Panc1 (cell line): ENCODE measurements around the gene PGLYRP2. TPM values are rescaled to one million over a fixed set of nuclear protein-coding genes. Genes with fewer than 3 reads are reported as not detected.

Experiments
- ATAC-seq: fragments of 200-7000 bp; cut with Tn5 transposase; 2 replicates; pipeline ENCODE4 v1.9.1; 2020; ENCODE audit warnings: mild to moderate bottlenecking, moderate library complexity
- BruUV-seq: library from RNA; stranded (reverse); fragments of 400-500 nt; replicated peaks from 2 replicates; lab custom pipeline; 2021; lab: Mats Ljungman, UMichigan
- CTCF ChIA-PET: fragments of 300-600 bp; sonication (Branson Sonifier 250); formaldehyde crosslinking; loops from one replicate; lab custom pipeline; 2022; ENCODE audit warnings: antibody characterized with exemption; lab: Charles Lee
- POLR2A ChIA-PET: fragments of 300-600 bp; sonication (Branson Sonifier 250); formaldehyde crosslinking; loops from one replicate; lab custom pipeline; 2022; ENCODE audit warnings: antibody characterized with exemption; lab: Charles Lee
- DNase-seq: peaks from one replicate; pipeline ENCODE4 v3.0.0-alpha.2; 2010; ENCODE audit warnings: low read depth, low spot score
- H3K27ac ChIP-seq: 2 replicates; pipeline ENCODE4 v1.5.1; 2011; ENCODE audit warnings: mild to moderate bottlenecking, low read length, inconsistent platforms
- H3K27me3 ChIP-seq: fragments of 200-500 bp; sonication (Bioruptor generic); 2 replicates; pipeline ENCODE4 v1.6.0; 2014; ENCODE audit warnings: low read length, inconsistent platforms; ENCODE audit not compliant: control insufficient read depth, insufficient read depth
- H3K36me3 ChIP-seq: fragments of 200-500 bp; sonication (Bioruptor generic); 2 replicates; pipeline ENCODE4 v1.5.1; 2014; ENCODE audit warnings: inconsistent platforms, mild to moderate bottlenecking, low read length, moderate library complexity; ENCODE audit not compliant: control insufficient read depth, insufficient read depth
- H3K4me1 ChIP-seq: 2 replicates; pipeline ENCODE4 v1.5.1; 2011; ENCODE audit warnings: inconsistent platforms, mild to moderate bottlenecking, low read length, moderate library complexity; ENCODE audit not compliant: control insufficient read depth, insufficient read depth
- H3K4me3 ChIP-seq, 2 experiments: 2 replicates each; pipeline ENCODE4 v1.5.1; 2011 to 2012; ENCODE audit warnings: low read depth in 2 of 2, low read length in 2 of 2, mild to moderate bottlenecking in 2 of 2, inconsistent platforms in 1 of 2, moderate library complexity in 1 of 2
- H3K9me3 ChIP-seq: fragments of 200-500 bp; sonication (Bioruptor generic); 2 replicates; pipeline ENCODE4 v1.5.1; 2014; ENCODE audit warnings: low read depth, mild to moderate bottlenecking, inconsistent platforms, low read length, moderate library complexity; ENCODE audit not compliant: control insufficient read depth, insufficient read depth
- POLR2AphosphoS5 ChIP-seq: IDR thresholded peaks from 2 replicates; pipeline ENCODE4 v1.6.1; 2012; ENCODE audit warnings: mild to moderate bottlenecking, low read depth, low read length, moderate library complexity
- SIN3A ChIP-seq: IDR thresholded peaks from 2 replicates; pipeline ENCODE4 v1.6.1; 2012; ENCODE audit warnings: low read depth, mild to moderate bottlenecking, low read length, moderate library complexity, borderline replicate concordance; ENCODE audit not compliant: insufficient read depth
- TCF7L2 ChIP-seq: IDR thresholded peaks from 2 replicates; pipeline ENCODE4 v1.6.1; 2011; ENCODE audit warnings: mild to moderate bottlenecking, low read depth, low read length, inconsistent platforms
- in situ Hi-C: cut with HindIII; loops from 2 replicates; pipeline ENCODE4 v1.10.0; 2016; ENCODE audit warnings: low sequenced_read_pairs, low pct_unique_long_range_greater_than_20kb
- intact Hi-C: fragments of 100-400 bp; cut with micrococcal nuclease; formaldehyde crosslinking; loops from one replicate; pipeline ENCODE4 v1.10.0; 2022; ENCODE audit not compliant: unreplicated experiment
- total RNA-seq: library from RNA; stranded (reverse); gene quantifications from one replicate; pipeline ENCODE4 v1.2.1, GENCODE V29; 2021; ENCODE audit not compliant: unreplicated experiment
- TF ChIP-seq, protein P1 (sequence below), 2 experiments: IDR thresholded peaks; 2 replicates each; pipeline ENCODE4 v1.6.1; 2011 to 2012; ENCODE audit warnings: low read depth in 2 of 2, control low read depth in 1 of 2, low read length in 1 of 2, mild to moderate bottlenecking in 1 of 2, moderate library complexity in 1 of 2; ENCODE audit not compliant: insufficient read depth in 1 of 2
- TF ChIP-seq, protein P2 (sequence below): fragments of 450-650 bp; IDR thresholded peaks from 2 replicates; pipeline ENCODE4 v1.5.1; 2017; ENCODE audit warnings: mild to moderate bottlenecking

The PGLYRP2 gene
- total RNA-seq, 1 experiment from 2014 or later = not detected

DNA sequence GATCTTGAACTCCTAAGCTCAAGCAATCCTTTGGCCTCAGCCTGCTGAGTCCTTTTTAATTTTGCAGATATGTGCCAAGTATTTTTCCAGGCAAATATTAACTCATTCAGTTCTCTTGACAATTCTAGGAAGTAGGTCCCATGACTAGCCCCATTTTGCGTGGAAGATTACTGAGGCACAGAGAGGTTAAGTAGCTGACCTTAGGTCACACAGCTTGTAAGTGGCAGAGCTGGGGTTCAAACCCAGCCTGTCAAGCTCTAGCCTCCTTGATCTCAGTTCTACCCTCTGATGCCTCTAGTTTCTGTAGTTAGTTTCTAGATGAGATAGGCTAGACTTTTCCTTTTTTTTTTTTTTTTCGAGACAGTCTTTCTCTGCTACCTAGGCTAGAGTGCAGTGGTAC is 47.1 kb upstream of the PGLYRP2 start:
- Histone ChIP-seq H3K4me1 (no peaks in the 10 kb centered on the region), H3K4me3 (no peak overlapping the region), H3K27me3 (no peaks in the 10 kb centered on the region), H3K36me3 (no peaks in the 10 kb centered on the region), H3K9me3 (no peaks in the 10 kb centered on the region), H3K27ac (no peak overlapping the region)
- in situ Hi-C loops (no loop called here), intact Hi-C loops (no loop called here)
- ChIA-PET CTCF (no interaction called here), POLR2A (no interaction called here)
- no TSS peak for BruUV-seq
- TF ChIP-seq, protein P1, sequence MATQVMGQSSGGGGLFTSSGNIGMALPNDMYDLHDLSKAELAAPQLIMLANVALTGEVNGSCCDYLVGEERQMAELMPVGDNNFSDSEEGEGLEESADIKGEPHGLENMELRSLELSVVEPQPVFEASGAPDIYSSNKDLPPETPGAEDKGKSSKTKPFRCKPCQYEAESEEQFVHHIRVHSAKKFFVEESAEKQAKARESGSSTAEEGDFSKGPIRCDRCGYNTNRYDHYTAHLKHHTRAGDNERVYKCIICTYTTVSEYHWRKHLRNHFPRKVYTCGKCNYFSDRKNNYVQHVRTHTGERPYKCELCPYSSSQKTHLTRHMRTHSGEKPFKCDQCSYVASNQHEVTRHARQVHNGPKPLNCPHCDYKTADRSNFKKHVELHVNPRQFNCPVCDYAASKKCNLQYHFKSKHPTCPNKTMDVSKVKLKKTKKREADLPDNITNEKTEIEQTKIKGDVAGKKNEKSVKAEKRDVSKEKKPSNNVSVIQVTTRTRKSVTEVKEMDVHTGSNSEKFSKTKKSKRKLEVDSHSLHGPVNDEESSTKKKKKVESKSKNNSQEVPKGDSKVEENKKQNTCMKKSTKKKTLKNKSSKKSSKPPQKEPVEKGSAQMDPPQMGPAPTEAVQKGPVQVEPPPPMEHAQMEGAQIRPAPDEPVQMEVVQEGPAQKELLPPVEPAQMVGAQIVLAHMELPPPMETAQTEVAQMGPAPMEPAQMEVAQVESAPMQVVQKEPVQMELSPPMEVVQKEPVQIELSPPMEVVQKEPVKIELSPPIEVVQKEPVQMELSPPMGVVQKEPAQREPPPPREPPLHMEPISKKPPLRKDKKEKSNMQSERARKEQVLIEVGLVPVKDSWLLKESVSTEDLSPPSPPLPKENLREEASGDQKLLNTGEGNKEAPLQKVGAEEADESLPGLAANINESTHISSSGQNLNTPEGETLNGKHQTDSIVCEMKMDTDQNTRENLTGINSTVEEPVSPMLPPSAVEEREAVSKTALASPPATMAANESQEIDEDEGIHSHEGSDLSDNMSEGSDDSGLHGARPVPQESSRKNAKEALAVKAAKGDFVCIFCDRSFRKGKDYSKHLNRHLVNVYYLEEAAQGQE (IDR thresholded peaks at IDR 0.05; ENCODE audit: insufficient read depth in 1 of 2, low read depth in 2 of 2, low read length in 1 of 2) = no peak
- TF ChIP-seq TCF7L2 (no peak), POLR2AphosphoS5 (no peak), SIN3A (no peak)
- TF ChIP-seq, protein P2, sequence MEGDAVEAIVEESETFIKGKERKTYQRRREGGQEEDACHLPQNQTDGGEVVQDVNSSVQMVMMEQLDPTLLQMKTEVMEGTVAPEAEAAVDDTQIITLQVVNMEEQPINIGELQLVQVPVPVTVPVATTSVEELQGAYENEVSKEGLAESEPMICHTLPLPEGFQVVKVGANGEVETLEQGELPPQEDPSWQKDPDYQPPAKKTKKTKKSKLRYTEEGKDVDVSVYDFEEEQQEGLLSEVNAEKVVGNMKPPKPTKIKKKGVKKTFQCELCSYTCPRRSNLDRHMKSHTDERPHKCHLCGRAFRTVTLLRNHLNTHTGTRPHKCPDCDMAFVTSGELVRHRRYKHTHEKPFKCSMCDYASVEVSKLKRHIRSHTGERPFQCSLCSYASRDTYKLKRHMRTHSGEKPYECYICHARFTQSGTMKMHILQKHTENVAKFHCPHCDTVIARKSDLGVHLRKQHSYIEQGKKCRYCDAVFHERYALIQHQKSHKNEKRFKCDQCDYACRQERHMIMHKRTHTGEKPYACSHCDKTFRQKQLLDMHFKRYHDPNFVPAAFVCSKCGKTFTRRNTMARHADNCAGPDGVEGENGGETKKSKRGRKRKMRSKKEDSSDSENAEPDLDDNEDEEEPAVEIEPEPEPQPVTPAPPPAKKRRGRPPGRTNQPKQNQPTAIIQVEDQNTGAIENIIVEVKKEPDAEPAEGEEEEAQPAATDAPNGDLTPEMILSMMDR = no peak
- ATAC-seq = no peak
- no peak for DNase-seq

DNA sequence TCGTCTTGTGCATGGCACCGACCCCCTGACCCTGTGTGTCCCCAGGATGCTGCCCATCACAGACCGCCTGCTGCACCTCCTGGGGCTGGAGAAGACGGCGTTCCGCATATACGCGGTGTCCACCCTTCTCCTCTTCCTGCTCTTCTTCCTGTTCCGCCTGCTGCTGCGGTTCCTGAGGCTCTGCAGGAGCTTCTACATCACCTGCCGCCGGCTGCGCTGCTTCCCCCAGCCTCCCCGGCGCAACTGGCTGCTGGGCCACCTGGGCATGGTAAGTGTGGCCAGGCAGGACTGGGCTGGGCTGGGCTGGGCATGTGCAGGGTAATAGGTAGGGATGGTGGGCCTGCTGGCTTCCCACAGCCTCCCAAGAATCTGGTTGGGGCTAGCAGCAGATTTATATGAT is 46.0 kb upstream of the PGLYRP2 start:
- DNase-seq (no peak), ATAC-seq (no peak)
- Histone ChIP-seq H3K9me3 (no peaks in the 10 kb centered on the region), H3K27ac (no peak overlapping the region), H3K4me1 (no peaks in the 10 kb centered on the region), H3K36me3 (no peaks in the 10 kb centered on the region), H3K4me3 (no peak overlapping the region), H3K27me3 (no peaks in the 10 kb centered on the region)
- BruUV-seq = no TSS peak
- in situ Hi-C loops = no loop called here
- TF ChIP-seq, protein P1 (IDR thresholded peaks at IDR 0.05; ENCODE audit: insufficient read depth in 1 of 2, low read depth in 2 of 2, low read length in 1 of 2) = no peak
- TF ChIP-seq POLR2AphosphoS5 = no peak
- no peak for TF ChIP-seq TCF7L2
- TF ChIP-seq, protein P2 = no peak
- TF ChIP-seq SIN3A = no peak
- POLR2A ChIA-PET = no interaction called here
- CTCF ChIA-PET = no interaction called here
- intact Hi-C loops = no loop called here
